ENCODE measurements around the gene UBAC2.

UBAC2 gene

DNA sequence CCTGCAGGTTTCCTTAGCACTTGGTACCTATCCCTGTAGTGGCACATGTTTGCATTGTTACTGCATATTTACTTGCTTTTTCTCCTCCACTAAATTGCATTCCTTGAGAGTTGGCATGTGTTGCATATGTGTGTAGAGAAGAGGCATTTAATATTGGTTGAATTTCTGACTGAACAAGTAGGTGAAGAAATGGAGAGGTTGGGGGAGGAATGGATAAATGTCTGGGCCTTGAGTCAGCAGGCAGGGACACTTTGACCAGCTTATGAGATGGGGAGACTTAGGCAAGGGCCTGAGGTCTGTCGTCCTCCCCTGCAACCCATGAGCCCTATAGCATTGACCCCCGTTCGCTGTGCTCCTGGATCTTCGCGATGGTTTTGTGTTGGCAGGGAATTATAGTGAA, 59.6 kb downstream of the UBAC2 start (continued):
- TF ChIP-seq, protein P1, sequence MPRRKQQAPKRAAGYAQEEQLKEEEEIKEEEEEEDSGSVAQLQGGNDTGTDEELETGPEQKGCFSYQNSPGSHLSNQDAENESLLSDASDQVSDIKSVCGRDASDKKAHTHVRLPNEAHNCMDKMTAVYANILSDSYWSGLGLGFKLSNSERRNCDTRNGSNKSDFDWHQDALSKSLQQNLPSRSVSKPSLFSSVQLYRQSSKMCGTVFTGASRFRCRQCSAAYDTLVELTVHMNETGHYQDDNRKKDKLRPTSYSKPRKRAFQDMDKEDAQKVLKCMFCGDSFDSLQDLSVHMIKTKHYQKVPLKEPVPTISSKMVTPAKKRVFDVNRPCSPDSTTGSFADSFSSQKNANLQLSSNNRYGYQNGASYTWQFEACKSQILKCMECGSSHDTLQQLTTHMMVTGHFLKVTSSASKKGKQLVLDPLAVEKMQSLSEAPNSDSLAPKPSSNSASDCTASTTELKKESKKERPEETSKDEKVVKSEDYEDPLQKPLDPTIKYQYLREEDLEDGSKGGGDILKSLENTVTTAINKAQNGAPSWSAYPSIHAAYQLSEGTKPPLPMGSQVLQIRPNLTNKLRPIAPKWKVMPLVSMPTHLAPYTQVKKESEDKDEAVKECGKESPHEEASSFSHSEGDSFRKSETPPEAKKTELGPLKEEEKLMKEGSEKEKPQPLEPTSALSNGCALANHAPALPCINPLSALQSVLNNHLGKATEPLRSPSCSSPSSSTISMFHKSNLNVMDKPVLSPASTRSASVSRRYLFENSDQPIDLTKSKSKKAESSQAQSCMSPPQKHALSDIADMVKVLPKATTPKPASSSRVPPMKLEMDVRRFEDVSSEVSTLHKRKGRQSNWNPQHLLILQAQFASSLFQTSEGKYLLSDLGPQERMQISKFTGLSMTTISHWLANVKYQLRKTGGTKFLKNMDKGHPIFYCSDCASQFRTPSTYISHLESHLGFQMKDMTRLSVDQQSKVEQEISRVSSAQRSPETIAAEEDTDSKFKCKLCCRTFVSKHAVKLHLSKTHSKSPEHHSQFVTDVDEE (CRISPR knock-in tag; IDR thresholded peaks at IDR 0.05): no peak
- no peak for TF ChIP-seq ZC3H10 (CRISPR knock-in tag; IDR thresholded peaks at IDR 0.05)
- TF ChIP-seq BACH2 (CRISPR knock-in tag; IDR thresholded peaks at IDR 0.05; ENCODE audit: borderline replicate concordance): no peak
- no peak for TF ChIP-seq POU6F1 (CRISPR knock-in tag; IDR thresholded peaks at IDR 0.05; ENCODE audit: borderline replicate concordance, low read depth)
- no peak for TF ChIP-seq ZNF70 (CRISPR knock-in tag; IDR thresholded peaks at IDR 0.05)

DNA sequence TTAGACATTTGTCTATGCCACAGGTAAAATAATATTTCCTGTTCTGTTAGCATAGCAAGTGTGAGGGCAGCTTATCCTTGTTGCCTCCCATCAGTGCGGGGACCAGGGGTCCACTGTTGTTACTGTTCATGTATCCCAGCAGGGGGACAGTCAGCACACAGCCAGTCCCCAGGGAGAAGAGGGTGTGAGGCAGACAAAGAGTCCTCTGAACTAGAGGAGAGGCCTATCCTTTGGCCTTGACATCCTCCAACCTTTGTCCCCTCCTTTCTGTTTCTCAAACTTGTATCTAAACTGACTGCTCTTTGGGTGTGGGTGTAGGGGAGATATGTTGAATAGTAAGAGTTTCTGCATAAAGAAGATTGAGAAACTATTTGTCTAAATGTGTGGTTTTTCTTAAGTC, 60.4 kb downstream of the UBAC2 start:
- TF ChIP-seq BACH2 (CRISPR knock-in tag; IDR thresholded peaks at IDR 0.05; ENCODE audit: borderline replicate concordance) (no peak), TOX (CRISPR knock-in tag; IDR thresholded peaks at IDR 0.05; ENCODE audit: borderline replicate concordance) (no peak), ARNTL (CRISPR knock-in tag; IDR thresholded peaks at IDR 0.05; ENCODE audit: borderline replicate concordance, low read depth) (no peak), ZNF8 (CRISPR knock-in tag; IDR thresholded peaks at IDR 0.05) (no peak), ESRRG (CRISPR knock-in tag; IDR thresholded peaks at IDR 0.05) (no peak), ZFP30 (CRISPR knock-in tag; IDR thresholded peaks at IDR 0.05) (no peak), SNAI2 (CRISPR knock-in tag; IDR thresholded peaks at IDR 0.05) (no peak), ZFP3 (CRISPR knock-in tag; IDR thresholded peaks at IDR 0.05) (no peak), GLIS3 (CRISPR knock-in tag; IDR thresholded peaks at IDR 0.05) (no peak), POU6F1 (CRISPR knock-in tag; IDR thresholded peaks at IDR 0.05; ENCODE audit: borderline replicate concordance, low read depth) (no peak), ISL1 (CRISPR knock-in tag; IDR thresholded peaks at IDR 0.05) (no peak), OSR1 (CRISPR knock-in tag; IDR thresholded peaks at IDR 0.05) (no peak), CREB5 (CRISPR knock-in tag; IDR thresholded peaks at IDR 0.05; ENCODE audit: low read depth) (no peak), TCF4 (CRISPR knock-in tag; IDR thresholded peaks at IDR 0.05; ENCODE audit: borderline replicate concordance) (no peak), RARB (CRISPR knock-in tag; IDR thresholded peaks at IDR 0.05) (no peak), ZNF70 (CRISPR knock-in tag; IDR thresholded peaks at IDR 0.05) (no peak), CSDC2 (CRISPR knock-in tag; IDR thresholded peaks at IDR 0.05) (no peak)
- TF ChIP-seq, protein P2, sequence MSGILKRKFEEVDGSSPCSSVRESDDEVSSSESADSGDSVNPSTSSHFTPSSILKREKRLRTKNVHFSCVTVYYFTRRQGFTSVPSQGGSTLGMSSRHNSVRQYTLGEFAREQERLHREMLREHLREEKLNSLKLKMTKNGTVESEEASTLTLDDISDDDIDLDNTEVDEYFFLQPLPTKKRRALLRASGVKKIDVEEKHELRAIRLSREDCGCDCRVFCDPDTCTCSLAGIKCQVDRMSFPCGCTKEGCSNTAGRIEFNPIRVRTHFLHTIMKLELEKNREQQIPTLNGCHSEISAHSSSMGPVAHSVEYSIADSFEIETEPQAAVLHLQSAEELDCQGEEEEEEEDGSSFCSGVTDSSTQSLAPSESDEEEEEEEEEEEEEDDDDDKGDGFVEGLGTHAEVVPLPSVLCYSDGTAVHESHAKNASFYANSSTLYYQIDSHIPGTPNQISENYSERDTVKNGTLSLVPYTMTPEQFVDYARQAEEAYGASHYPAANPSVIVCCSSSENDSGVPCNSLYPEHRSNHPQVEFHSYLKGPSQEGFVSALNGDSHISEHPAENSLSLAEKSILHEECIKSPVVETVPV (CRISPR knock-in tag; IDR thresholded peaks at IDR 0.05): no peak
- TF ChIP-seq, protein P3, sequence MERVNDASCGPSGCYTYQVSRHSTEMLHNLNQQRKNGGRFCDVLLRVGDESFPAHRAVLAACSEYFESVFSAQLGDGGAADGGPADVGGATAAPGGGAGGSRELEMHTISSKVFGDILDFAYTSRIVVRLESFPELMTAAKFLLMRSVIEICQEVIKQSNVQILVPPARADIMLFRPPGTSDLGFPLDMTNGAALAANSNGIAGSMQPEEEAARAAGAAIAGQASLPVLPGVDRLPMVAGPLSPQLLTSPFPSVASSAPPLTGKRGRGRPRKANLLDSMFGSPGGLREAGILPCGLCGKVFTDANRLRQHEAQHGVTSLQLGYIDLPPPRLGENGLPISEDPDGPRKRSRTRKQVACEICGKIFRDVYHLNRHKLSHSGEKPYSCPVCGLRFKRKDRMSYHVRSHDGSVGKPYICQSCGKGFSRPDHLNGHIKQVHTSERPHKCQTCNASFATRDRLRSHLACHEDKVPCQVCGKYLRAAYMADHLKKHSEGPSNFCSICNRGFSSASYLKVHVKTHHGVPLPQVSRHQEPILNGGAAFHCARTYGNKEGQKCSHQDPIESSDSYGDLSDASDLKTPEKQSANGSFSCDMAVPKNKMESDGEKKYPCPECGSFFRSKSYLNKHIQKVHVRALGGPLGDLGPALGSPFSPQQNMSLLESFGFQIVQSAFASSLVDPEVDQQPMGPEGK (CRISPR knock-in tag; IDR thresholded peaks at IDR 0.05; ENCODE audit: borderline replicate concordance): no peak
- TF ChIP-seq, protein P1 (CRISPR knock-in tag; IDR thresholded peaks at IDR 0.05): no peak
- no peak for ATAC-seq
